Ishikawa (cell line): ENCODE results near the gene WAS.

Experiments
- CEBPB ChIP-seq: IDR thresholded peaks from 2 replicates; pipeline ENCODE4 v1.6.1; 2012
- CREB1 ChIP-seq: IDR thresholded peaks from 2 replicates; pipeline ENCODE4 v1.6.1; 2012; ENCODE audit warnings: low read depth
- EGR1 ChIP-seq: IDR thresholded peaks from 2 replicates; pipeline ENCODE4 v1.6.1; 2012
- EP300 ChIP-seq: IDR thresholded peaks from 2 replicates; pipeline ENCODE4 v1.6.1; 2012; ENCODE audit warnings: borderline replicate concordance
- FOXM1 ChIP-seq: IDR thresholded peaks from 2 replicates; pipeline ENCODE4 v1.6.1; 2012; ENCODE audit warnings: low read depth, borderline replicate concordance
- MAX ChIP-seq: IDR thresholded peaks from 2 replicates; pipeline ENCODE4 v1.6.1; 2012
- NFIC ChIP-seq: IDR thresholded peaks from 2 replicates; pipeline ENCODE4 v1.6.1; 2012
- RAD21 ChIP-seq: IDR thresholded peaks from 2 replicates; pipeline ENCODE4 v1.6.1; 2012; ENCODE audit warnings: low read depth
- TAF1 ChIP-seq: IDR thresholded peaks from 2 replicates; pipeline ENCODE4 v1.6.1; 2012; ENCODE audit warnings: low read depth, mild to moderate bottlenecking
- TCF12 ChIP-seq: IDR thresholded peaks from 2 replicates; pipeline ENCODE4 v1.6.1; 2012; ENCODE audit warnings: low read depth
- TEAD4 ChIP-seq: IDR thresholded peaks from 2 replicates; pipeline ENCODE4 v1.6.1; 2012
- YY1 ChIP-seq: IDR thresholded peaks from 2 replicates; pipeline ENCODE4 v1.6.1; 2012; ENCODE audit warnings: low read depth
- ZBTB7A ChIP-seq: IDR thresholded peaks from 2 replicates; pipeline ENCODE4 v1.6.1; 2012; ENCODE audit warnings: low read depth
- TF ChIP-seq, protein P1 (sequence below): IDR thresholded peaks from 2 replicates; pipeline ENCODE4 v1.6.1; 2012
- TF ChIP-seq, protein P2 (sequence below): IDR thresholded peaks from 2 replicates; pipeline ENCODE4 v1.6.1; 2012; ENCODE audit warnings: low read depth, mild to moderate bottlenecking

The WAS gene

GRCh38 chrX:48667509-48667908 lies 16.1 kb upstream of the WAS start:
- TF ChIP-seq ZBTB7A (no peak), TAF1 (no peak), EP300 (no peak), EGR1 (no peak), CEBPB (no peak), RAD21 (no peak), TCF12 (no peak), YY1 (no peak)
- TF ChIP-seq, protein P1, sequence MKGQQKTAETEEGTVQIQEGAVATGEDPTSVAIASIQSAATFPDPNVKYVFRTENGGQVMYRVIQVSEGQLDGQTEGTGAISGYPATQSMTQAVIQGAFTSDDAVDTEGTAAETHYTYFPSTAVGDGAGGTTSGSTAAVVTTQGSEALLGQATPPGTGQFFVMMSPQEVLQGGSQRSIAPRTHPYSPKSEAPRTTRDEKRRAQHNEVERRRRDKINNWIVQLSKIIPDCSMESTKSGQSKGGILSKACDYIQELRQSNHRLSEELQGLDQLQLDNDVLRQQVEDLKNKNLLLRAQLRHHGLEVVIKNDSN, result no peak

GRCh38 chrX:48676106-48676892 lies 7.3 kb upstream of the WAS start:
- TF ChIP-seq, protein P1, result no peak
- TF ChIP-seq, protein P2, sequence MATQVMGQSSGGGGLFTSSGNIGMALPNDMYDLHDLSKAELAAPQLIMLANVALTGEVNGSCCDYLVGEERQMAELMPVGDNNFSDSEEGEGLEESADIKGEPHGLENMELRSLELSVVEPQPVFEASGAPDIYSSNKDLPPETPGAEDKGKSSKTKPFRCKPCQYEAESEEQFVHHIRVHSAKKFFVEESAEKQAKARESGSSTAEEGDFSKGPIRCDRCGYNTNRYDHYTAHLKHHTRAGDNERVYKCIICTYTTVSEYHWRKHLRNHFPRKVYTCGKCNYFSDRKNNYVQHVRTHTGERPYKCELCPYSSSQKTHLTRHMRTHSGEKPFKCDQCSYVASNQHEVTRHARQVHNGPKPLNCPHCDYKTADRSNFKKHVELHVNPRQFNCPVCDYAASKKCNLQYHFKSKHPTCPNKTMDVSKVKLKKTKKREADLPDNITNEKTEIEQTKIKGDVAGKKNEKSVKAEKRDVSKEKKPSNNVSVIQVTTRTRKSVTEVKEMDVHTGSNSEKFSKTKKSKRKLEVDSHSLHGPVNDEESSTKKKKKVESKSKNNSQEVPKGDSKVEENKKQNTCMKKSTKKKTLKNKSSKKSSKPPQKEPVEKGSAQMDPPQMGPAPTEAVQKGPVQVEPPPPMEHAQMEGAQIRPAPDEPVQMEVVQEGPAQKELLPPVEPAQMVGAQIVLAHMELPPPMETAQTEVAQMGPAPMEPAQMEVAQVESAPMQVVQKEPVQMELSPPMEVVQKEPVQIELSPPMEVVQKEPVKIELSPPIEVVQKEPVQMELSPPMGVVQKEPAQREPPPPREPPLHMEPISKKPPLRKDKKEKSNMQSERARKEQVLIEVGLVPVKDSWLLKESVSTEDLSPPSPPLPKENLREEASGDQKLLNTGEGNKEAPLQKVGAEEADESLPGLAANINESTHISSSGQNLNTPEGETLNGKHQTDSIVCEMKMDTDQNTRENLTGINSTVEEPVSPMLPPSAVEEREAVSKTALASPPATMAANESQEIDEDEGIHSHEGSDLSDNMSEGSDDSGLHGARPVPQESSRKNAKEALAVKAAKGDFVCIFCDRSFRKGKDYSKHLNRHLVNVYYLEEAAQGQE, result no peak
- TF ChIP-seq NFIC, result peak; percentile 41
- peak; percentile 69 for TF ChIP-seq TAF1
- no peak; the same call in 1 of the 2 replicates for TF ChIP-seq MAX
- no peak for TF ChIP-seq EGR1
- TF ChIP-seq YY1, result no peak
- no peak for TF ChIP-seq TEAD4
- TF ChIP-seq TCF12, result no peak
- no peak for TF ChIP-seq RAD21

DNA sequence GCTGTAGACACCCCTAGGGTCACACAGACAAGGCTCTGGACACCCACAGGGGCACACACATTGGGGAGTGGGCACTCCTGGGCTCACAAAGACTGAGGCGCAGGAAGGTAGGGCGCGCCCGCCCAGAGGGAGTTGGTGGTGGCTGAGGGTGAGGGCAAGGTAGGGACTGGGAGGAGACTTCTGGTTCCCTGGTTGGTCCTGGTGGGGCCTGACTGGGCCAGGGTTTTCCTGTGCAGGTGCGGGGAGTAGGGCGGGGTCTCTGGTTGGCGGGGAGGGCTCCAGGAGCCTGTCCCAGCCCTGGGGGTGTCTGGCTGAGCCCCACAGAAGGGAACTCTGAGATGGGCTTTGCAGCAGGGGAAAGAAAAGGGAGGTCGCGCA lies 6.7 kb upstream of the WAS start:
- TF ChIP-seq MAX (no peak), TEAD4 (no peak), NFIC (no peak), YY1 (no peak), FOXM1 (no peak), TCF12 (no peak), CEBPB (no peak), EGR1 (no peak), ZBTB7A (no peak), TAF1 (no peak), EP300 (no peak), CREB1 (no peak), RAD21 (no peak)
- TF ChIP-seq, protein P1, result no peak
- TF ChIP-seq, protein P2, result no peak

- TF ChIP-seq NFIC, result no peak
- no peak for TF ChIP-seq TCF12
- TF ChIP-seq YY1, result no peak
- no peak for TF ChIP-seq ZBTB7A
- no peak for TF ChIP-seq RAD21
- TF ChIP-seq FOXM1, result no peak
- no peak for TF ChIP-seq CEBPB
- no peak for TF ChIP-seq TEAD4
- TF ChIP-seq EP300, result no peak
- no peak for TF ChIP-seq CREB1
- no peak for TF ChIP-seq TAF1
- TF ChIP-seq EGR1, result no peak
- TF ChIP-seq, protein P1, result no peak
These were observed 6.1 kb upstream of the WAS start for GRCh38 chrX:48677516-48677915.

- TF ChIP-seq, protein P2, result no peak
- TF ChIP-seq ZBTB7A (no peak), EP300 (no peak), EGR1 (no peak), MAX (no peak), FOXM1 (no peak), TAF1 (no peak)
These were observed 1.9 kb upstream of the WAS start for GRCh38 chrX:48681539-48682183.
